Measurements from ENCODE around the gene ALPK3. TPM values are rescaled to one million over a fixed set of nuclear protein-coding genes. Genes with fewer than 3 reads are reported as not detected.

Gene ALPK3
- total RNA-seq, 1 experiment from 2014 or later: 17.7 TPM

- Mint-ChIP-seq H3K9me3 (no peaks in the 10 kb centered on the region), H3K4me1 (no peaks in the 10 kb centered on the region), H3K27ac (no peak overlapping the region), H3K4me3 (no peak overlapping the region), H3K36me3 (ENCODE audit: insufficient read depth in 1 of 3, low read depth in 3 of 3) (peaks cover 9 to 62% (median 36%) of the 10 kb centered on the region in 3 experiments; a peak in 6 of 7 replicates), H3K27me3 (ENCODE audit: low read depth) (no peaks in the 10 kb centered on the region)
- Histone ChIP-seq H3K4me2 (ENCODE audit: insufficient read depth, insufficient read length, low read length) (no peak overlapping the region), H3K23ac (ENCODE audit: insufficient read length, low read depth, low read length) (no peak overlapping the region), H2BK5ac (ENCODE audit: insufficient read length, low read length) (no peak overlapping the region), H3K79me1 (ENCODE audit: insufficient read depth, low read depth, low read length, poor library complexity, severe bottlenecking) (peaks cover 5% of the 10 kb centered on the region), H4K5ac (ENCODE audit: insufficient read length, low read depth, low read length) (no peak overlapping the region), H3K9me3 (ENCODE audit: control insufficient read depth, low read depth, low read length) (no peaks in the 10 kb centered on the region), H2BK120ac (ENCODE audit: low read depth, low read length, poor library complexity, severe bottlenecking) (no peak overlapping the region), H4K20me1 (ENCODE audit: control insufficient read depth, insufficient read depth, insufficient read length) (no peaks in the 10 kb centered on the region), H2AFZ (ENCODE audit: low read length) (no peak overlapping the region), H3K18ac (ENCODE audit: insufficient read length, low read depth, low read length) (no peak overlapping the region), H3K27me3 (ENCODE audit: insufficient read depth, low read length) (no peaks in the 10 kb centered on the region), H2BK12ac (ENCODE audit: insufficient read length, low read depth, low read length) (no peak overlapping the region), H4K8ac (replicated peaks; ENCODE audit: insufficient read length, low read depth, low read length) (no peak overlapping the region), H2AK5ac (ENCODE audit: insufficient read length, low read length) (no peak overlapping the region), H3T11ph (ENCODE audit: low read length) (no peak overlapping the region), H4K91ac (ENCODE audit: insufficient read length, low read depth, low read length) (no peak overlapping the region), H3K23me2 (ENCODE audit: insufficient read length, low read depth, low read length, poor library complexity, severe bottlenecking) (no peaks in the 10 kb centered on the region), H3K14ac (ENCODE audit: insufficient read depth, low read length) (no peak overlapping the region), H3K56ac (ENCODE audit: insufficient read length, low read depth, low read length) (no peak overlapping the region), H3K9ac (ENCODE audit: extremely low read depth, insufficient read length, low read length) (no peak overlapping the region), H2BK20ac (ENCODE audit: low read depth, low read length, poor library complexity, severe bottlenecking) (no peak overlapping the region), H2BK15ac (ENCODE audit: low read depth, low read length) (no peak overlapping the region), H3K79me2 (ENCODE audit: insufficient read depth, low read length) (no peaks in the 10 kb centered on the region), H3K27ac (ENCODE audit: insufficient read length, low read depth, low read length) (no peak overlapping the region), H3K4me1 (ENCODE audit: insufficient read depth, low read length) (no peaks in the 10 kb centered on the region), H3K4ac (ENCODE audit: low read depth, low read length) (no peak overlapping the region)
- WGBS (ENCODE audit: extremely low coverage, insufficient read length, low lambda C conversion rate): no CpG with 5 or more reads among the region's 3 CpGs
- TF ChIP-seq, protein P1, sequence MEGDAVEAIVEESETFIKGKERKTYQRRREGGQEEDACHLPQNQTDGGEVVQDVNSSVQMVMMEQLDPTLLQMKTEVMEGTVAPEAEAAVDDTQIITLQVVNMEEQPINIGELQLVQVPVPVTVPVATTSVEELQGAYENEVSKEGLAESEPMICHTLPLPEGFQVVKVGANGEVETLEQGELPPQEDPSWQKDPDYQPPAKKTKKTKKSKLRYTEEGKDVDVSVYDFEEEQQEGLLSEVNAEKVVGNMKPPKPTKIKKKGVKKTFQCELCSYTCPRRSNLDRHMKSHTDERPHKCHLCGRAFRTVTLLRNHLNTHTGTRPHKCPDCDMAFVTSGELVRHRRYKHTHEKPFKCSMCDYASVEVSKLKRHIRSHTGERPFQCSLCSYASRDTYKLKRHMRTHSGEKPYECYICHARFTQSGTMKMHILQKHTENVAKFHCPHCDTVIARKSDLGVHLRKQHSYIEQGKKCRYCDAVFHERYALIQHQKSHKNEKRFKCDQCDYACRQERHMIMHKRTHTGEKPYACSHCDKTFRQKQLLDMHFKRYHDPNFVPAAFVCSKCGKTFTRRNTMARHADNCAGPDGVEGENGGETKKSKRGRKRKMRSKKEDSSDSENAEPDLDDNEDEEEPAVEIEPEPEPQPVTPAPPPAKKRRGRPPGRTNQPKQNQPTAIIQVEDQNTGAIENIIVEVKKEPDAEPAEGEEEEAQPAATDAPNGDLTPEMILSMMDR (conservative IDR thresholded peaks at IDR 0.05): no peak
- no peak for DNase-seq
Measured at GRCh38 chr15:84795186-84795585, 22.0 kb upstream of the ALPK3 start.

Measured in H9 (cell line).